Heart left ventricle (tissue), 13 donors: ENCODE results near the gene OR2A14.

ENCODE experiments used
- POLR2A ChIP-seq, 2 donors: fragments of 450-650 bp; IDR thresholded peaks; one replicate each; pipeline ENCODE4 v1.6.1; 2017; ENCODE audit warnings: antibody characterized with exemption in 2 of 2, mild to moderate bottlenecking in 2 of 2, moderate library complexity in 2 of 2
- TF ChIP-seq, protein P1 (sequence below), 12 donors: fragments of 200-600 bp; sonication (generic) in 4 of 12; IDR thresholded peaks; one replicate each; pipeline versions ENCODE4 v1.5.0 to v1.8.0; 2018 to 2022; ENCODE audit warnings: antibody characterized with exemption in 12 of 12, mild to moderate bottlenecking in 5 of 12
- donor health status: ischemic (EF 13 %, LVEDD 7.1; RV severe dilation, severe dysfunction).
- donor health status: DM: no; HTN: yes; CAD: no.
- donor health status: DM: no; HTN: no; CAD: no.
- donor health status: ischemic (EF 25% LVEDD 6.9; RV normal size, moderate dysfunction).
- donor health status: ischemic (EF 25% LVEDD 5.7; RV mildly dilated, moderate dysfunction).
- donor health status: ischemic (EF 35%, LVEDD 5.7; RV mildly dilated, moderate dysfunction).
- donor health status: nonischemic (EF 11% LVEDD 7.7; RV severe dilation, severe dysfunction).
- donor health status: DM: yes; HTN: yes; CAD: no.
- donor health status: PGD.
- donor health status: ischemic (EF 29% LVEDD 5.4; RV normal size, mild dysfunction).
- donor health status: nonischemic (EF 23%, LVEDD 6.1; RV moderate dilation, normal function).

DNA sequence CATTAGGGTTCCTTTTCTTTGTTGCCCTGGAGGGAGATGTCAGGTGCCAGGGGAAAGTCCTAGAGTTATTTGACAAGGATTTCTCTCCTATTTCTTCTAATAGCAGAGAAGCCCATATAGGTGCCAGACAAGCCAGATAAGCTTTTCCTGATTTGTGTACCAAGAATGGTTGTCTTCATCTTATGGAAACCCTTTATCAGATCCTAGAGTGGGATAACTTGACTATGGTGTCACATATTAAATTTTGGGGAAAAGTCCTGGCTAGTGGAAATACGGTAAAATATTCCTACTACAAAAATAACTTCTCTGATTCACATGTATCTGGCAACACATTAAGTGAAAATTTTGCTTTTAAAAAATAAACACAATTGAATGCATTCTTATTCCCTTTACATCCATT, 35.7 kb upstream of the OR2A14 start:
- TF ChIP-seq, protein P1, sequence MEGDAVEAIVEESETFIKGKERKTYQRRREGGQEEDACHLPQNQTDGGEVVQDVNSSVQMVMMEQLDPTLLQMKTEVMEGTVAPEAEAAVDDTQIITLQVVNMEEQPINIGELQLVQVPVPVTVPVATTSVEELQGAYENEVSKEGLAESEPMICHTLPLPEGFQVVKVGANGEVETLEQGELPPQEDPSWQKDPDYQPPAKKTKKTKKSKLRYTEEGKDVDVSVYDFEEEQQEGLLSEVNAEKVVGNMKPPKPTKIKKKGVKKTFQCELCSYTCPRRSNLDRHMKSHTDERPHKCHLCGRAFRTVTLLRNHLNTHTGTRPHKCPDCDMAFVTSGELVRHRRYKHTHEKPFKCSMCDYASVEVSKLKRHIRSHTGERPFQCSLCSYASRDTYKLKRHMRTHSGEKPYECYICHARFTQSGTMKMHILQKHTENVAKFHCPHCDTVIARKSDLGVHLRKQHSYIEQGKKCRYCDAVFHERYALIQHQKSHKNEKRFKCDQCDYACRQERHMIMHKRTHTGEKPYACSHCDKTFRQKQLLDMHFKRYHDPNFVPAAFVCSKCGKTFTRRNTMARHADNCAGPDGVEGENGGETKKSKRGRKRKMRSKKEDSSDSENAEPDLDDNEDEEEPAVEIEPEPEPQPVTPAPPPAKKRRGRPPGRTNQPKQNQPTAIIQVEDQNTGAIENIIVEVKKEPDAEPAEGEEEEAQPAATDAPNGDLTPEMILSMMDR (IDR thresholded peaks at IDR 0.05) = no peak
- no peak for TF ChIP-seq POLR2A (IDR thresholded peaks at IDR 0.05)
